HepG2 (cell line): ENCODE results near the gene ARMH3. TPM values are rescaled to one million over a fixed set of nuclear protein-coding genes. Genes with fewer than 3 reads are reported as not detected.

ENCODE experiments used
- CENPX ChIP-seq: sonication (generic); formaldehyde crosslinking; IDR thresholded peaks from 2 replicates; pipeline ENCODE4 v1.9.0; 2021; ENCODE audit warnings: mild to moderate bottlenecking, missing genetic modification reagents, moderate library complexity
- EHMT2 ChIP-seq: fragments of 200-600 bp; sonication (generic); IDR thresholded peaks from 2 replicates; pipeline ENCODE4 v1.7.0; 2017; ENCODE audit warnings: antibody characterized with exemption, low read depth, low read length, borderline replicate concordance
- KDM1A ChIP-seq: IDR thresholded peaks from 2 replicates; pipeline ENCODE4 v1.6.1; 2016; ENCODE audit warnings: missing compliant biosample characterization
- PLRG1 ChIP-seq: fragments of 450-650 bp; conservative IDR thresholded peaks from 2 replicates; pipeline ENCODE4 v1.6.1; 2016
- RBAK ChIP-seq: sonication (generic); formaldehyde crosslinking; IDR thresholded peaks from 2 replicates; pipeline ENCODE4 v1.5.1; 2020; ENCODE audit warnings: mild to moderate bottlenecking, missing genetic modification reagents
- SOX6 ChIP-seq, 2 experiments: fragments of 450-650 bp in 1 of 2; sonication (generic) in 1 of 2; formaldehyde crosslinking in 1 of 2; IDR thresholded peaks; 2 replicates each; pipeline versions ENCODE4 v1.4.0 to v1.6.1; 2017 to 2020; ENCODE audit warnings: antibody characterized with exemption in 1 of 2, mild to moderate bottlenecking in 1 of 2, missing genetic modification reagents in 1 of 2
- ZNF225 ChIP-seq: sonication (generic); formaldehyde crosslinking; IDR thresholded peaks from 2 replicates; pipeline ENCODE4 v1.4.0; 2020; ENCODE audit warnings: mild to moderate bottlenecking, missing genetic modification reagents
- ZNF281 ChIP-seq: sonication (generic); formaldehyde crosslinking; IDR thresholded peaks from 2 replicates; pipeline ENCODE4 v1.4.0; 2020; ENCODE audit warnings: missing genetic modification reagents, borderline replicate concordance
- ZNF687 ChIP-seq: sonication (generic); formaldehyde crosslinking; IDR thresholded peaks from 2 replicates; pipeline ENCODE4 v1.5.1; 2020; ENCODE audit warnings: mild to moderate bottlenecking, missing genetic modification reagents, moderate library complexity
- polyA plus RNA-seq, 8 experiments: library from polyadenylated mRNA; depleted of rRNA in 3 of 8; stranded (reverse) in 7 of 8; unstranded in 1 of 8; fragments of >200 nt; fragmentation: Illumina TruSeq in 4 of 8; extraction: Trizol in 4 of 8; gene quantifications; 2 replicates each; pipeline versions ENCODE4 v1.2.1 to v1.2.3, GENCODE V29; 2011 to 2016; ENCODE audit warnings: low read depth in 4 of 8, missing spikeins in 1 of 8, mixed read lengths in 1 of 8; ENCODE audit not compliant: insufficient read depth in 1 of 8
- total RNA-seq, 5 experiments: library from RNA; depleted of rRNA; stranded (reverse); fragments of >200 nt; fragmentation: Illumina TruSeq; extraction: Trizol; gene quantifications; 2 replicates each; pipeline ENCODE4 v1.2.3, GENCODE V29; 2016; ENCODE audit warnings: low read depth in 1 of 5
- TF ChIP-seq, protein P1 (sequence below): sonication (generic); formaldehyde crosslinking; IDR thresholded peaks from 2 replicates; pipeline ENCODE4 v1.4.0; 2020; ENCODE audit warnings: low read depth, missing genetic modification reagents
- TF ChIP-seq, protein P2 (sequence below): sonication (generic); formaldehyde crosslinking; IDR thresholded peaks from 2 replicates; pipeline ENCODE4 v1.9.0; 2021; ENCODE audit warnings: missing genetic modification reagents, borderline replicate concordance
- TF ChIP-seq, protein P3 (sequence below): sonication (generic); formaldehyde crosslinking; IDR thresholded peaks from 2 replicates; pipeline ENCODE4 v1.4.0; 2020; ENCODE audit warnings: missing genetic modification reagents, mild to moderate bottlenecking, borderline replicate concordance

The ARMH3 gene
- total and polyA plus RNA-seq, 2 of the 13 experiments (the other 11 are each of a cell fraction or from before 2014, with no cell fraction given) = 8.4 to 16.9 TPM

DNA sequence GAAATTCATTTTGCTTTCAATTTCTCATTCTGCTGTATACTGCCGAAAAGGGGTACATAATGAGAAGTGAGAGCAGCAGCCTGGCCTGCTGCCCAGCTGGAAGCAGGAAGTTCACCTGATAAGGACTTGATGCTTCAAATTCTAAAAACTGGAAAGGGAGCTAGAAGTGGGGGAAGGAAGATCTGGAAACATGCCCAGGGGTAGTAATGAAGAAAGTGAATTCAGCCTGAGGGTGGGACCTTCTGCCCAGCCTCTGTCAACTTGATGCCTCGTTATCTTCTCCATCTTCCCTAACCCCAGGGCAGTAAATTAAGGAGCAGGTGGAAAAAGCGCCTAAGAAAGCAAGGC lies 69.4 kb downstream of the ARMH3 start (continued):
- no peak for TF ChIP-seq ZNF225
- no peak for TF ChIP-seq CENPX (CRISPR knock-in tag)
- no peak for TF ChIP-seq ZNF687
- TF ChIP-seq, protein P1, sequence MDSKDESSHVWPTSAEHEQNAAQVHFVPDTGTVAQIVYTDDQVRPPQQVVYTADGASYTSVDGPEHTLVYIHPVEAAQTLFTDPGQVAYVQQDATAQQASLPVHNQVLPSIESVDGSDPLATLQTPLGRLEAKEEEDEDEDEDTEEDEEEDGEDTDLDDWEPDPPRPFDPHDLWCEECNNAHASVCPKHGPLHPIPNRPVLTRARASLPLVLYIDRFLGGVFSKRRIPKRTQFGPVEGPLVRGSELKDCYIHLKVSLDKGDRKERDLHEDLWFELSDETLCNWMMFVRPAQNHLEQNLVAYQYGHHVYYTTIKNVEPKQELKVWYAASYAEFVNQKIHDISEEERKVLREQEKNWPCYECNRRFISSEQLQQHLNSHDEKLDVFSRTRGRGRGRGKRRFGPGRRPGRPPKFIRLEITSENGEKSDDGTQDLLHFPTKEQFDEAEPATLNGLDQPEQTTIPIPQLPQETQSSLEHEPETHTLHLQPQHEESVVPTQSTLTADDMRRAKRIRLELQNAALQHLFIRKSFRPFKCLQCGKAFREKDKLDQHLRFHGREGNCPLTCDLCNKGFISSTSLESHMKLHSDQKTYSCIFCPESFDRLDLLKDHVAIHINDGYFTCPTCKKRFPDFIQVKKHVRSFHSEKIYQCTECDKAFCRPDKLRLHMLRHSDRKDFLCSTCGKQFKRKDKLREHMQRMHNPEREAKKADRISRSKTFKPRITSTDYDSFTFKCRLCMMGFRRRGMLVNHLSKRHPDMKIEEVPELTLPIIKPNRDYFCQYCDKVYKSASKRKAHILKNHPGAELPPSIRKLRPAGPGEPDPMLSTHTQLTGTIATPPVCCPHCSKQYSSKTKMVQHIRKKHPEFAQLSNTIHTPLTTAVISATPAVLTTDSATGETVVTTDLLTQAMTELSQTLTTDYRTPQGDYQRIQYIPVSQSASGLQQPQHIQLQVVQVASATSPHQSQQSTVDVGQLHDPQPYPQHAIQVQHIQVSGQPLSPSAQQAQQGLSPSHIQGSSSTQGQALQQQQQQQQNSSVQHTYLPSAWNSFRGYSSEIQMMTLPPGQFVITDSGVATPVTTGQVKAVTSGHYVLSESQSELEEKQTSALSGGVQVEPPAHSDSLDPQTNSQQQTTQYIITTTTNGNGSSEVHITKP (CRISPR knock-in tag) = no peak
- TF ChIP-seq SOX6 (IDR thresholded peaks at IDR 0.05) = no peak
- no peak for TF ChIP-seq SOX6 (CRISPR knock-in tag; IDR thresholded peaks at IDR 0.05)
- TF ChIP-seq, protein P2, sequence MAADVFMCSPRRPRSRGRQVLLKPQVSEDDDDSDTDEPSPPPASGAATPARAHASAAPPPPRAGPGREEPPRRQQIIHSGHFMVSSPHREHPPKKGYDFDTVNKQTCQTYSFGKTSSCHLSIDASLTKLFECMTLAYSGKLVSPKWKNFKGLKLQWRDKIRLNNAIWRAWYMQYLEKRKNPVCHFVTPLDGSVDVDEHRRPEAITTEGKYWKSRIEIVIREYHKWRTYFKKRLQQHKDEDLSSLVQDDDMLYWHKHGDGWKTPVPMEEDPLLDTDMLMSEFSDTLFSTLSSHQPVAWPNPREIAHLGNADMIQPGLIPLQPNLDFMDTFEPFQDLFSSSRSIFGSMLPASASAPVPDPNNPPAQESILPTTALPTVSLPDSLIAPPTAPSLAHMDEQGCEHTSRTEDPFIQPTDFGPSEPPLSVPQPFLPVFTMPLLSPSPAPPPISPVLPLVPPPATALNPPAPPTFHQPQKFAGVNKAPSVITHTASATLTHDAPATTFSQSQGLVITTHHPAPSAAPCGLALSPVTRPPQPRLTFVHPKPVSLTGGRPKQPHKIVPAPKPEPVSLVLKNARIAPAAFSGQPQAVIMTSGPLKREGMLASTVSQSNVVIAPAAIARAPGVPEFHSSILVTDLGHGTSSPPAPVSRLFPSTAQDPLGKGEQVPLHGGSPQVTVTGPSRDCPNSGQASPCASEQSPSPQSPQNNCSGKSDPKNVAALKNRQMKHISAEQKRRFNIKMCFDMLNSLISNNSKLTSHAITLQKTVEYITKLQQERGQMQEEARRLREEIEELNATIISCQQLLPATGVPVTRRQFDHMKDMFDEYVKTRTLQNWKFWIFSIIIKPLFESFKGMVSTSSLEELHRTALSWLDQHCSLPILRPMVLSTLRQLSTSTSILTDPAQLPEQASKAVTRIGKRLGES = no peak
- TF ChIP-seq KDM1A (CRISPR knock-in tag) = no peak
- TF ChIP-seq, protein P3, sequence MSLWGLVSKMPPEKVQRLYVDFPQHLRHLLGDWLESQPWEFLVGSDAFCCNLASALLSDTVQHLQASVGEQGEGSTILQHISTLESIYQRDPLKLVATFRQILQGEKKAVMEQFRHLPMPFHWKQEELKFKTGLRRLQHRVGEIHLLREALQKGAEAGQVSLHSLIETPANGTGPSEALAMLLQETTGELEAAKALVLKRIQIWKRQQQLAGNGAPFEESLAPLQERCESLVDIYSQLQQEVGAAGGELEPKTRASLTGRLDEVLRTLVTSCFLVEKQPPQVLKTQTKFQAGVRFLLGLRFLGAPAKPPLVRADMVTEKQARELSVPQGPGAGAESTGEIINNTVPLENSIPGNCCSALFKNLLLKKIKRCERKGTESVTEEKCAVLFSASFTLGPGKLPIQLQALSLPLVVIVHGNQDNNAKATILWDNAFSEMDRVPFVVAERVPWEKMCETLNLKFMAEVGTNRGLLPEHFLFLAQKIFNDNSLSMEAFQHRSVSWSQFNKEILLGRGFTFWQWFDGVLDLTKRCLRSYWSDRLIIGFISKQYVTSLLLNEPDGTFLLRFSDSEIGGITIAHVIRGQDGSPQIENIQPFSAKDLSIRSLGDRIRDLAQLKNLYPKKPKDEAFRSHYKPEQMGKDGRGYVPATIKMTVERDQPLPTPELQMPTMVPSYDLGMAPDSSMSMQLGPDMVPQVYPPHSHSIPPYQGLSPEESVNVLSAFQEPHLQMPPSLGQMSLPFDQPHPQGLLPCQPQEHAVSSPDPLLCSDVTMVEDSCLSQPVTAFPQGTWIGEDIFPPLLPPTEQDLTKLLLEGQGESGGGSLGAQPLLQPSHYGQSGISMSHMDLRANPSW (CRISPR knock-in tag) = no peak
- TF ChIP-seq PLRG1 = no peak
- TF ChIP-seq EHMT2 = no peak
- TF ChIP-seq ZNF281 (CRISPR knock-in tag) = no peak
- TF ChIP-seq RBAK (CRISPR knock-in tag) = no peak
